Cardiac fibroblast (primary cell): ENCODE data around the gene BUD23.

Experiments
- DNase-seq, 2 donors: peaks; one replicate each; pipeline versions ENCODE4 v3.0.0 to v3.0.0-alpha.2; 2010; ENCODE audit warnings: low read depth in 2 of 2
- H3K4me3 ChIP-seq, 2 donors: replicated peaks in 1 of 2; 1 replicate in 1 of 2; 2 replicates in 1 of 2; pipeline ENCODE4 v1.5.1; 2011; ENCODE audit warnings: low read depth in 2 of 2, low read length in 2 of 2, mild to moderate bottlenecking in 2 of 2, moderate library complexity in 1 of 2
- TF ChIP-seq, protein P1 (sequence below): IDR thresholded peaks from one replicate; pipeline ENCODE4 v1.5.1; 2011; ENCODE audit warnings: low read depth, mild to moderate bottlenecking, low read length, inconsistent platforms

Gene BUD23

DNA sequence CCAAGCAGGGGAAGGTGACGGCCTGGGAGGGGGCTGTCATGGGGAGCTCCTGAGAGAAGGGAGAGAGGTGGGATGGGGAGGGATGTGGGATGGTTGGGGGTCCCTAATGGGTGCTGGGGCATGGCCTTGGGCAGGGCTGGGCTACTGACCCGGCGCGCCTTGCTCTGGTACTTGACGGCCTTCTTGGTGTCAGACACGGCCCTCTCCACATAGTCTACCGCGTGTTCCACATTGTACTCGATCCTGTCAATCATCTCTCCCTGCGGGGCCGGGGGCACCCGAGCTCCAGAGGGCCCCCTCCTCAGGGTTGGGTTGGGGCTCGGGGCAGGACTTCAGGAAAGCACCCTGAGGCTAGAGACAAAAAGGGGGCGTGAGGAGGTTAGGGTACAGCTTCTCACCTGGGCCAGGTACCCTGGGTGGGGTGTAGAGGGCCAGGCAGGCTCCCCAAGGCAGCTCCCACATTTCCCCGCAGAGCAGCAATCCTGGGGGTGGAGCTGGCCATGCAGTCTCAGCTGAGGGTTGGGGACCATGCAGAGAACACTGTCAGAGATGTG lies 17.3 kb downstream of the BUD23 start:
- no peak for DNase-seq
- TF ChIP-seq, protein P1, sequence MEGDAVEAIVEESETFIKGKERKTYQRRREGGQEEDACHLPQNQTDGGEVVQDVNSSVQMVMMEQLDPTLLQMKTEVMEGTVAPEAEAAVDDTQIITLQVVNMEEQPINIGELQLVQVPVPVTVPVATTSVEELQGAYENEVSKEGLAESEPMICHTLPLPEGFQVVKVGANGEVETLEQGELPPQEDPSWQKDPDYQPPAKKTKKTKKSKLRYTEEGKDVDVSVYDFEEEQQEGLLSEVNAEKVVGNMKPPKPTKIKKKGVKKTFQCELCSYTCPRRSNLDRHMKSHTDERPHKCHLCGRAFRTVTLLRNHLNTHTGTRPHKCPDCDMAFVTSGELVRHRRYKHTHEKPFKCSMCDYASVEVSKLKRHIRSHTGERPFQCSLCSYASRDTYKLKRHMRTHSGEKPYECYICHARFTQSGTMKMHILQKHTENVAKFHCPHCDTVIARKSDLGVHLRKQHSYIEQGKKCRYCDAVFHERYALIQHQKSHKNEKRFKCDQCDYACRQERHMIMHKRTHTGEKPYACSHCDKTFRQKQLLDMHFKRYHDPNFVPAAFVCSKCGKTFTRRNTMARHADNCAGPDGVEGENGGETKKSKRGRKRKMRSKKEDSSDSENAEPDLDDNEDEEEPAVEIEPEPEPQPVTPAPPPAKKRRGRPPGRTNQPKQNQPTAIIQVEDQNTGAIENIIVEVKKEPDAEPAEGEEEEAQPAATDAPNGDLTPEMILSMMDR, result no peak
- no peak overlapping the region for H3K4me3 ChIP-seq

DNA sequence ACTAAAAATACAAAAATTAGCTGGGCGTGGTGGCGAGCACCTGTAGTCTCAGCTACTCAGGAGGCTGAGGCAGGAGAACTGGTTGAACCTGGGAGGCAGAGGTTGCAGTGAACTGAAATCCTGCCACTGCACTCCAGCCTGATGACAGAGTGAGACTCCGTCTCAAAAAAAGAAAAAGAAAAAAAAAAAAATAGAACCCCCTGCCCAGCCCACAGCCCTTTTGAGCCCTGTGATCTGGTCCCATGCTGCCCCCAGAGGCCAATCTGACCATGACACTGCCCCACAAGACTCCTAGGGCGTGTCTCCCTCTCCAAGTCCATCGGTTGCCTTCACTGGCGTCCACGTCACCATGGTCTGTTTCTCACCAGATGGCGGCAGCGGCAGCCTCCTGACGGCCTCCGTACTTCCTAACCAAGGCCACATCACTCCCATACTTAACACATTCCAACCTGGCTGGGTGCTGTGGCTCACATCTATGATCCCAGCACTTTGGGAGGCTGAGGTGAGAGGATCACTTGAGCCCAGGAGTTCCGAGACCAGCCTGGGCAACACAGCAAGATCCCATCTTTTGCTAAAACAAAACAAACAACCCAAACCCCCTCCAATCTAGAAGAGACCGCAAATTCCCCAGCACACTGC lies 18.1 kb downstream of the BUD23 start:
- no peak overlapping the region for H3K4me3 ChIP-seq
- peak; percentile 54 to 85 for DNase-seq
- TF ChIP-seq, protein P1, result peak; percentile 58

DNA sequence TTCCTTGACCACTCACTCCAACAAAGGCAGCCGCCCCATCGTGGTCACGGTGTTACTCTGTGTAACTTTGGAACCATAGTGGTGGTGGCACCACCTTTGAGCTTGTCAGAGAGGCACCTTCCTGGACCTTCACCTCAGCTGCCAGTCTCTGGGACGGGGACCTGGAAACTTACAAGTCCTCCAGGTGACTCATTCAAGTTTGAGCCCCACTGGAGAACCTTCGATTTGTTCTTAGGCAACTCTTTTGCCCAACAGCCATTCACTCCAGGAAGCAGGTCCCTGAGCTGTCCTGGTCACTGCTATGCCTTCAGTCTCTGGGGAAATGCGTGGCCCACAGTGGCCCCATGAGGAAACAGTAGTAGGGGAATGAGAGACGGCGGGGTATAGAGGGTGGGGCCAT lies 18.8 kb downstream of the BUD23 start:
- no peak for DNase-seq
- TF ChIP-seq, protein P1, result no peak
- no peak overlapping the region for H3K4me3 ChIP-seq

DNA sequence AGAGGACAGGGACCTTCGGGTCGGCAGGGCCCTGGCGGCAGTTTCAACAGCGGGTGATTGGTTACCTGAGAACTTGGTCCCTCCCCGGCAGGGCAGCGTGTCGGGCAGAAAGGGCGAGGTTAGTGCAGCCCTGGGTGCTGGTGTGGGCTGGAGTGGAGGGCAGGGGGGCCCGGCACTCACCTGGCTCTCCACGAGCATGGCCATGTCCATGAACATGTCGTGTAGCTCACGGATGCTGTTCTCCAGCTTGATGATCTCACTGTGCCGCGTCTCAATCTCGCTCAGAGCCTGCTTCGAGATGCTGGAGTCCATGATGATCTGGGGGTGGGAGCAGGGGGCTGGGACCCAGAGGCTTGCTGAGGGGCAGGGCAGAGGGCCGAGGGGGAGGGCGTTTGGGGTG lies 19.3 kb downstream of the BUD23 start:
- DNase-seq, result no peak
- H3K4me3 ChIP-seq, result no peak overlapping the region
- TF ChIP-seq, protein P1, result no peak

DNA sequence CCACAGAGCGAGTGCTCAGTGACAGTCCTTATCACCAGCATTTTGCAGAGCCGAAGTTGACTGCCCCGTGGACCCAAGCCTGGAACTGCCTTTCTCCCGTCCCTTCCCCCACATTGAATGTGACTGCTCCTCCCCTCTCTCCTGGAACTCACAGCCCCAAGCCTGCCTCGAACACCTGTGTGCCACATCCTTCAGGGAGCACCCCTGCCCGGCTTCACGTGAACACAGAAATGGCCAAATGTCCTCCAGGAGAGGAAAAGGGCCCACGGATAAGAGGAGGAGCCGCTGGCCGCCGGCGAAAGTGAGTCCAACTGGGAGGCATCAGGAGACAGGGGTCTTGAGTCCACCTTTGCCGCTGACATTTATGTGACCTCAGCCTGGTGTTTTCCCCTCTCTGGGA lies 19.8 kb downstream of the BUD23 start:
- H3K4me3 ChIP-seq, result no peak overlapping the region
- TF ChIP-seq, protein P1, result no peak

DNA sequence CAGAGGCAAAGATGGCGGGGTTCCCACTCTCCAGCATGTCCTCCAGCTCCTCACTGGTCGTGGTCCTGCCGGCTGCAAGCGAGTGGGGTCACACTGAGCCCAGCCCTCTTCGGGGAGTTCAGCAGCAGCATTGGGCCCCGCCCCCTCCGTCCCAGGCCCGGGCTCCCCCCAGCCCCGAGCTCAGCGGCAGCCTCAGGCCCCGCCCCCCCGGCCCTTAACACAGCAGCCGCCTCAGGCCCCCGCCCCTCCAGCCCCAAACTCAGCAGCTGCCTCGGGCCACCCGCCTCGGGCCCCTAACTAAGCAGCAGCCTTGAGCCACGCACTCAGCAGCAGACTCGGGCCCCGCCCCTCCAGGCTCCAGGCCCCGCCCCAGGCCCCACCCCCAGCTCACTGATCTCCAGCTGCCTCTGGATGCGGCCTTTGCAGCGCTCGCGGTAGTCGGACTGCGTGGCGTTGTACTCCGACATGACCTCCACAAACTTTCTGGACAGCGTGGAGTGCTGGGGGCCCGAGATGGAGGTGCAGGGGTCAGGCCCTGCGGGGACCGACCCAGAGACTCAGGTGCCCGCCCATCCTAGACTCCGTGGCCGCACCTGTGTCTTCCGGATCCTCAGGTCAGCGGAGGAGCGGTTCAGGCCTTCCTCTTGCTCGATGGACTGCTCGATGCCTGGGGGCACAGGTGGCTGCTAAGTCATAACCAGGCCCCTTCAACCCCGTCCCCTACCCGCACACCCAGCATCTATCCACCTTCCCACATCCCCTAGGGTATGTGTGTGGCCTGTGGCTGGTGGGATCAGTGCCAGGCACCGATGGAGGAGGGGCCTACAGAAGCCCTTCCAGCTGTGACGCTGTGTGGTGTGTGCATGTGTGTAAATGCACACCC lies 20.6 kb downstream of the BUD23 start:
- H3K4me3 ChIP-seq, result no peak overlapping the region
- TF ChIP-seq, protein P1, result no peak
- DNase-seq, result peak; percentile 45 to 64

More for the DNA sequence above, 19.8 kb downstream of the BUD23 start:
- DNase-seq, result no peak
